Mesendoderm (in vitro differentiated cells): Measurements from ENCODE around the gene GMEB2.

Source experiments
- DNase-seq: peaks from one replicate; pipeline ENCODE4 v3.0.0; 2013
- H2AK5ac ChIP-seq: 2 replicates; pipeline ENCODE4 v1.6.1; 2013; ENCODE audit warnings: low read length, inconsistent platforms
- H2BK120ac ChIP-seq: 2 replicates; pipeline ENCODE4 v1.6.1; 2013; ENCODE audit warnings: low read depth, mild to moderate bottlenecking, low read length, moderate library complexity, mixed read lengths
- H2BK15ac ChIP-seq: replicated peaks from 2 replicates; pipeline ENCODE4 v1.6.1; 2013; ENCODE audit warnings: low read depth, mild to moderate bottlenecking, moderate library complexity
- H2BK5ac ChIP-seq: 2 replicates; pipeline ENCODE4 v1.6.1; 2013; ENCODE audit warnings: low read length, inconsistent platforms
- H3K18ac ChIP-seq: 2 replicates; pipeline ENCODE4 v1.6.1; 2013; ENCODE audit warnings: mild to moderate bottlenecking, low read length, mixed read lengths
- H3K23ac ChIP-seq: one replicate; pipeline ENCODE4 v1.6.1; 2013; ENCODE audit warnings: low read length
- H3K27ac ChIP-seq: 2 replicates; pipeline ENCODE4 v1.5.1; 2013; ENCODE audit warnings: low read depth, mild to moderate bottlenecking, inconsistent platforms, low read length, moderate library complexity
- H3K27me3 ChIP-seq: 2 replicates; pipeline ENCODE4 v1.6.1; 2013; ENCODE audit warnings: low read length, control low read depth, mild to moderate bottlenecking, inconsistent platforms; ENCODE audit not compliant: insufficient read depth, poor library complexity
- H3K36me3 ChIP-seq: 2 replicates; pipeline ENCODE4 v1.6.1; 2013; ENCODE audit warnings: low read length, inconsistent platforms; ENCODE audit not compliant: control insufficient read depth, insufficient read depth
- H3K4ac ChIP-seq: one replicate; pipeline ENCODE4 v1.6.1; 2013; ENCODE audit warnings: low read depth, mild to moderate bottlenecking, low read length, moderate library complexity
- H3K4me1 ChIP-seq: 2 replicates; pipeline ENCODE4 v1.6.1; 2013; ENCODE audit warnings: low read depth, low read length, inconsistent platforms; ENCODE audit not compliant: control insufficient read depth
- H3K4me2 ChIP-seq: 2 replicates; pipeline ENCODE4 v1.6.1; 2013; ENCODE audit warnings: low read length
- H3K4me3 ChIP-seq: 2 replicates; pipeline ENCODE4 v1.5.1; 2013; ENCODE audit warnings: mild to moderate bottlenecking, low read length
- H3K56ac ChIP-seq: one replicate; pipeline ENCODE4 v1.6.1; 2013; ENCODE audit warnings: low read length
- H3K79me1 ChIP-seq: 2 replicates; pipeline ENCODE4 v1.6.1; 2013; ENCODE audit warnings: low read length, inconsistent platforms
- H3K79me2 ChIP-seq: 2 replicates; pipeline ENCODE4 v1.6.1; 2013; ENCODE audit warnings: mild to moderate bottlenecking, low read length; ENCODE audit not compliant: control insufficient read depth, insufficient read depth
- H3K9ac ChIP-seq: 2 replicates; pipeline ENCODE4 v1.6.1; 2013; ENCODE audit warnings: low read length, inconsistent platforms
- H4K5ac ChIP-seq: one replicate; pipeline ENCODE4 v1.6.1; 2013; ENCODE audit warnings: low read length
- H4K8ac ChIP-seq: one replicate; pipeline ENCODE4 v1.6.1; 2013; ENCODE audit warnings: low read depth, mild to moderate bottlenecking, control low read depth, low read length, moderate library complexity
- whole genome bisulfite sequencing: extraction: QIAGEN DNeasy Blood & Tissue Kit; methylation state at CpG from one replicate; pipeline ENCODE4 v1.1.7; 2013; ENCODE audit warnings: low lambda C conversion rate, missing lambda C conversion rate; ENCODE audit not compliant: insufficient coverage; ENCODE audit errors: extremely low coverage; 5-methylcytosine and 5-hydroxymethylcytosine counted together

GMEB2 gene

GRCh38 chr20:63544958-63545516, 81.9 kb downstream of the GMEB2 start:
- no peaks in the 10 kb centered on the region for H3K36me3 ChIP-seq
- H3K9ac ChIP-seq: no peak overlapping the region
- DNase-seq: no peak
- H3K79me1 ChIP-seq: no peaks in the 10 kb centered on the region
- no peaks in the 10 kb centered on the region for H3K27me3 ChIP-seq
- H3K4me2 ChIP-seq: no peak overlapping the region
- H3K27ac ChIP-seq: no peak overlapping the region
- WGBS: no CpG with 5 or more reads among the region's 19 CpGs
- no peak overlapping the region for H3K4me3 ChIP-seq
- H3K18ac ChIP-seq: no peak overlapping the region
- H4K5ac ChIP-seq: no peak overlapping the region
- H3K79me2 ChIP-seq: no peaks in the 10 kb centered on the region
- no peak overlapping the region for H3K56ac ChIP-seq
- H3K4me1 ChIP-seq: no peaks in the 10 kb centered on the region
- no peak overlapping the region for H2AK5ac ChIP-seq
- no peak overlapping the region for H2BK120ac ChIP-seq
- no peak overlapping the region for H4K8ac ChIP-seq
- no peak overlapping the region for H2BK15ac ChIP-seq
- H3K23ac ChIP-seq: no peak overlapping the region
- no peak overlapping the region for H2BK5ac ChIP-seq
- H3K4ac ChIP-seq: no peak overlapping the region

DNA sequence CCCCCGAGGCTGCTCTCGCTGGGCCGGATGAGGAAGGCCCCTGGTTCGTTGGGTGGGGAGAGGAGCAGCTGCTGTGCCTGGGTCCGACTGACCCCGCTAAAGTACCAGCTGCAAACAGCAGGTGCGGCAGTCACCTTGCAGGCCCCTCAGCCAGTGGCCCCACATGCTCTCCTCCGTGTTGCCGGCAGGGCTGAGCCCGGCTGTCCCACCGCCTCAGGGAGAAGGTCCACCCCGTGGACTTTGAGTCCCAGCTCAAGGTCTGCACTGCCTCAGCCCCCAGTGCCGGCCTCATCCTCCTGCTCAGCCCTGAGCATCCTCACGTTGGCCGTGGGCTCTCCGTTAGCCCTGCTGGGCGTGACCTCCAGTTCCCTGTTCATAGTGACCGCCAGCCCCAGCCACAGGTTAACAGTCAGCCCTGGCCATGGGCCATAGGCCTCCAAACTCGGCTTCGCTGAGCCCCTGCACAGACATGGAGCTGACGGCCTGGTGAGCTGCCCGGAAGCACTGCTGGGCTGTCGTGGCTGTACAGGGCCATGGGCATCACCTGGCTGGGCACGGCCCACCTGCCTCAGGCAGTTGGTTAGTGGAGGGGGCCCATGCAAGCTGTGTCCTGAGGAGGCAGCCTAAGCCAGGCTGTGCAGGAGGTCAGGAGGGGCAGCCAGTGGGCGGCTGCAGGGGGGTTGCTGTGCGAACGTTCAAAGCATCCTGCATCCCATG, 82.5 kb downstream of the GMEB2 start:
- Histone ChIP-seq H4K8ac (no peak overlapping the region), H2BK120ac (no peak overlapping the region), H3K4me1 (no peaks in the 10 kb centered on the region), H3K18ac (no peak overlapping the region), H2BK5ac (no peak overlapping the region), H3K56ac (no peak overlapping the region), H3K27ac (no peak overlapping the region), H3K4ac (no peak overlapping the region), H3K23ac (no peak overlapping the region), H2BK15ac (no peak overlapping the region), H3K4me3 (no peak overlapping the region), H3K4me2 (no peak overlapping the region), H3K36me3 (no peaks in the 10 kb centered on the region), H3K9ac (no peak overlapping the region), H2AK5ac (no peak overlapping the region), H3K79me2 (no peaks in the 10 kb centered on the region), H3K79me1 (no peaks in the 10 kb centered on the region), H4K5ac (no peak overlapping the region), H3K27me3 (no peaks in the 10 kb centered on the region)
- WGBS: no CpG with 5 or more reads among the region's 27 CpGs
- no peak for DNase-seq

DNA sequence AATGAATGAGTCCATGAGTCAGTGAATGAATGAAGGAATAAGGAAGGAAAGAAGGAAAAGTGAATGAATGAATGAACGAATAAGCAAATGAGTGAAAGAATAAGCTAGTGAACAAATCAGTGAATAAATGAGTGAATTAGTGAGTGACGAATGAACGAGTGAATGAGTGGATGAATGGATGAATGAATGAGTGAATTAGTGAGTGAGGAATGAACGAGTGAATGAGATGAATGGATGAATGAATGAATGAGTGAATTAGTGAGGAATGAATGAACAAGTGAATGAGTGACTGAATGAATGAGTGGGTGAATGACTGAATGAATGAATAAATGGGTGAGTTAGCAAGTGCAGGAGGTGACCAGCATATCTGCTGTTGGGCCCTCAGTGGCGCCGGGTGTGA, 83.2 kb downstream of the GMEB2 start:
- Histone ChIP-seq H4K5ac (no peak overlapping the region), H2BK15ac (no peak overlapping the region), H3K36me3 (no peaks in the 10 kb centered on the region), H3K27ac (no peak overlapping the region), H3K79me2 (no peaks in the 10 kb centered on the region), H3K79me1 (no peaks in the 10 kb centered on the region), H4K8ac (no peak overlapping the region), H3K4me3 (no peak overlapping the region), H3K27me3 (no peaks in the 10 kb centered on the region), H3K18ac (no peak overlapping the region), H3K4me1 (no peaks in the 10 kb centered on the region), H3K9ac (no peak overlapping the region), H2AK5ac (no peak overlapping the region), H3K4me2 (no peak overlapping the region), H2BK5ac (no peak overlapping the region), H2BK120ac (no peak overlapping the region), H3K56ac (no peak overlapping the region), H3K23ac (no peak overlapping the region), H3K4ac (no peak overlapping the region)
- 100% methylated on average over 3 of the region's 6 CpGs for WGBS
- no peak for DNase-seq

DNA sequence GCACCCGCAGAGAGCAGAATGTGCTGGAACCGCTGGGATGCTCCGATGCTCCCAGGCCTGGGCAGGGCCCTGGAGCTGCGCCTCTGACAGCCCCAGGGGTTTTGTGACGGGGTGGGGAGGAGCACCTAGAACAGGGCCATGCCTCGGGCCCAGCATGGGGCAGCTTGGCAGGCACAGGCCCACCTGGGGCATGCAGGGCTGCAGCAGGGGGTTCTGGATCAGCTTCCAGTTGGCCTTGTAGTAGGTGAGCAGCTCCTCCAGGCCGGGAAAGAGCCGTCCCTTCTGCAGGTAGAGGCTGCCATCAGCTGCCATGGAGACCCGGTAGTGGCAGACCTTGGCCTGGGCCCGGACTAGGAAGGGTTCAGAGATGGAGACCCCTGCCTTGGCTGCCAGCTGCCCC, 83.8 kb downstream of the GMEB2 start:
- Histone ChIP-seq H3K27me3 (no peaks in the 10 kb centered on the region), H2BK15ac (no peak overlapping the region), H3K56ac (no peak overlapping the region), H3K4me1 (no peaks in the 10 kb centered on the region), H2BK120ac (no peak overlapping the region), H3K9ac (no peak overlapping the region), H3K79me2 (no peaks in the 10 kb centered on the region), H2AK5ac (no peak overlapping the region), H3K36me3 (no peaks in the 10 kb centered on the region), H3K4ac (no peak overlapping the region), H3K23ac (no peak overlapping the region), H2BK5ac (no peak overlapping the region), H4K8ac (no peak overlapping the region), H3K18ac (no peak overlapping the region), H4K5ac (no peak overlapping the region), H3K4me3 (no peak overlapping the region), H3K4me2 (no peak overlapping the region), H3K79me1 (no peaks in the 10 kb centered on the region), H3K27ac (no peak overlapping the region)
- no CpG with 5 or more reads among the region's 10 CpGs for WGBS
- DNase-seq: no peak

DNA sequence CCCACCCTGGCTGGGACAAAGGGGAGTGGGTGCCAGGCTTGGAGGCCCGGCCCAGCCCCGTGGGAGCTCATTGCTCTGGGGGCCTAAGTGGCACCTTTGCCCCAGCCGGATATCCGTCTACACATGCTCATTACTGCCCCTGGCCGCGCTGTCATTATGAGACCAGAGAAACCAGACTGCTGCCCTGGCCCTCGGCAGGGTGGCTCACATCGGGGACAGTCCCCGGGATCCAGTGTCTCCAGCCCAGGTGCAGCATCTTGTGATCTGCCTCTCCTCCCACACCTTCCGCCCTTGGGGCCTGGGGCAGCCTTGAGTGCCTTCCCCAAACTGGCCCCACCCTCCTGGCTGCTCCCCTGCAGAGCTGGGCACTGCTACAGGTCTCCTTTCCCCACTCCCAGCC, 84.2 kb downstream of the GMEB2 start:
- H3K4me2 ChIP-seq: no peak overlapping the region
- H3K23ac ChIP-seq: no peak overlapping the region
- no peak overlapping the region for H4K8ac ChIP-seq
- no CpG with 5 or more reads among the region's 10 CpGs for WGBS
- H3K18ac ChIP-seq: no peak overlapping the region
- H3K27me3 ChIP-seq: no peaks in the 10 kb centered on the region
- H2BK120ac ChIP-seq: no peak overlapping the region
- H3K79me1 ChIP-seq: no peaks in the 10 kb centered on the region
- H2BK15ac ChIP-seq: no peak overlapping the region
- H3K79me2 ChIP-seq: no peaks in the 10 kb centered on the region
- no peak overlapping the region for H3K4me3 ChIP-seq
- no peak overlapping the region for H3K9ac ChIP-seq
- H3K56ac ChIP-seq: no peak overlapping the region
- no peak overlapping the region for H2AK5ac ChIP-seq
- H4K5ac ChIP-seq: no peak overlapping the region
- no peak overlapping the region for H2BK5ac ChIP-seq
- DNase-seq: no peak
- no peaks in the 10 kb centered on the region for H3K4me1 ChIP-seq
- no peak overlapping the region for H3K4ac ChIP-seq
- H3K27ac ChIP-seq: no peak overlapping the region
- H3K36me3 ChIP-seq: no peaks in the 10 kb centered on the region
